ENCODE measurements around the gene EDARADD.

EDARADD gene

GRCh38 chr1:236494586-236495466, 100.7 kb downstream of the EDARADD start:
- no peaks in the 10 kb centered on the region for H3K4me1 ChIP-seq (ENCODE audit: control insufficient read depth in 1 of 2, insufficient read depth in 2 of 2, low read length in 2 of 2)
- DNase-seq = no peak
- no CpG with 5 or more reads among the region's 10 CpGs for WGBS (ENCODE audit: extremely low coverage, insufficient coverage, insufficient read length)

GRCh38 chr1:236495467-236496112, 101.5 kb downstream of the EDARADD start:
- H3K79me2 ChIP-seq (ENCODE audit: control insufficient read depth, insufficient read depth, low read length, poor library complexity) = no peaks in the 10 kb centered on the region
- DNase-seq = no peak
- H3K9me3 ChIP-seq (ENCODE audit: insufficient read depth, low read depth, low read length) = peaks cover 2% of the 10 kb centered on the region
- no peak overlapping the region for H4K91ac ChIP-seq (ENCODE audit: low read depth, low read length)
- H3K9ac ChIP-seq (ENCODE audit: low read length) = no peak overlapping the region
- H2AFZ ChIP-seq (ENCODE audit: insufficient read depth, low read length, poor library complexity) = no peak overlapping the region
- no peak overlapping the region for H2BK120ac ChIP-seq (ENCODE audit: insufficient read depth, low read length, poor library complexity)
- no peak overlapping the region for H3K4me3 ChIP-seq (ENCODE audit: low read depth, low read length)
- no peak overlapping the region for H2AK5ac ChIP-seq (ENCODE audit: low read length)
- H3K14ac ChIP-seq (ENCODE audit: low read length) = no peak overlapping the region
- H3K4me2 ChIP-seq (ENCODE audit: low read length) = no peak overlapping the region
- WGBS (ENCODE audit: extremely low coverage, insufficient coverage, insufficient read length) = no CpG with 5 or more reads among the region's 11 CpGs
- H3K36me3 ChIP-seq (ENCODE audit: control insufficient read depth in 1 of 2, insufficient read depth in 2 of 2, low read length in 2 of 2) = no peaks in the 10 kb centered on the region
- H2BK5ac ChIP-seq (ENCODE audit: low read depth, low read length, poor library complexity) = no peak overlapping the region
- no peaks in the 10 kb centered on the region for H3K79me1 ChIP-seq (ENCODE audit: low read length)
- H3K27ac ChIP-seq (ENCODE audit: low read depth, low read length) = no peak overlapping the region
- no peak overlapping the region for H4K8ac ChIP-seq (ENCODE audit: low read depth, low read length)
- no peaks in the 10 kb centered on the region for H3K4me1 ChIP-seq (ENCODE audit: control insufficient read depth in 1 of 2, insufficient read depth in 2 of 2, low read length in 2 of 2)
- H2BK12ac ChIP-seq (ENCODE audit: low read length) = no peak overlapping the region
- no peak overlapping the region for H4K12ac ChIP-seq (ENCODE audit: low read depth, low read length)
- H3K18ac ChIP-seq (ENCODE audit: low read length) = no peak overlapping the region
- H3K23ac ChIP-seq (ENCODE audit: low read length) = no peak overlapping the region
- no peaks in the 10 kb centered on the region for H3K27me3 ChIP-seq (ENCODE audit: insufficient read depth, low read length)
- H3K4ac ChIP-seq (ENCODE audit: low read depth, low read length) = no peak overlapping the region

More at GRCh38 chr1:236494586-236495466, 100.7 kb downstream of the EDARADD start:
- Histone ChIP-seq H4K91ac (ENCODE audit: low read depth, low read length) (no peak overlapping the region), H3K27ac (ENCODE audit: low read depth, low read length) (no peak overlapping the region), H2AK5ac (ENCODE audit: low read length) (no peak overlapping the region), H3K9ac (ENCODE audit: low read length) (no peak overlapping the region), H3K4me2 (ENCODE audit: low read length) (no peak overlapping the region), H3K4me3 (ENCODE audit: low read depth, low read length) (no peak overlapping the region), H3K23ac (ENCODE audit: low read length) (no peak overlapping the region), H2AFZ (ENCODE audit: insufficient read depth, low read length, poor library complexity) (no peak overlapping the region), H4K8ac (ENCODE audit: low read depth, low read length) (no peak overlapping the region), H3K36me3 (ENCODE audit: control insufficient read depth in 1 of 2, insufficient read depth in 2 of 2, low read length in 2 of 2) (no peaks in the 10 kb centered on the region), H3K79me2 (ENCODE audit: control insufficient read depth, insufficient read depth, low read length, poor library complexity) (no peaks in the 10 kb centered on the region), H3K18ac (ENCODE audit: low read length) (no peak overlapping the region), H3K27me3 (ENCODE audit: insufficient read depth, low read length) (no peaks in the 10 kb centered on the region), H2BK12ac (ENCODE audit: low read length) (no peak overlapping the region), H3K4ac (ENCODE audit: low read depth, low read length) (no peak overlapping the region), H3K79me1 (ENCODE audit: low read length) (no peaks in the 10 kb centered on the region), H3K9me3 (ENCODE audit: insufficient read depth, low read depth, low read length) (peaks cover 2% of the 10 kb centered on the region), H4K12ac (ENCODE audit: low read depth, low read length) (no peak overlapping the region), H2BK5ac (ENCODE audit: low read depth, low read length, poor library complexity) (no peak overlapping the region), H3K14ac (ENCODE audit: low read length) (no peak overlapping the region), H2BK120ac (ENCODE audit: insufficient read depth, low read length, poor library complexity) (no peak overlapping the region)

GRCh38 chr1:236497908-236498307, 103.8 kb downstream of the EDARADD start:
- no peak overlapping the region for H2BK12ac ChIP-seq (ENCODE audit: low read length)
- no peak overlapping the region for H3K4ac ChIP-seq (ENCODE audit: low read depth, low read length)
- H4K91ac ChIP-seq (ENCODE audit: low read depth, low read length) = no peak overlapping the region
- no peaks in the 10 kb centered on the region for H3K4me1 ChIP-seq (ENCODE audit: control insufficient read depth in 1 of 2, insufficient read depth in 2 of 2, low read length in 2 of 2)
- no peak overlapping the region for H2BK5ac ChIP-seq (ENCODE audit: low read depth, low read length, poor library complexity)
- H3K27ac ChIP-seq (ENCODE audit: low read depth, low read length) = no peak overlapping the region
- no peak overlapping the region for H3K18ac ChIP-seq (ENCODE audit: low read length)
- no peak overlapping the region for H4K12ac ChIP-seq (ENCODE audit: low read depth, low read length)
- H3K14ac ChIP-seq (ENCODE audit: low read length) = no peak overlapping the region
- H3K36me3 ChIP-seq (ENCODE audit: control insufficient read depth in 1 of 2, insufficient read depth in 2 of 2, low read length in 2 of 2) = no peaks in the 10 kb centered on the region
- H3K79me2 ChIP-seq (ENCODE audit: control insufficient read depth, insufficient read depth, low read length, poor library complexity) = no peaks in the 10 kb centered on the region
- H3K4me2 ChIP-seq (ENCODE audit: low read length) = no peak overlapping the region
- no peak overlapping the region for H3K4me3 ChIP-seq (ENCODE audit: low read depth, low read length)
- no peak overlapping the region for H2AK5ac ChIP-seq (ENCODE audit: low read length)
- H4K8ac ChIP-seq (ENCODE audit: low read depth, low read length) = no peak overlapping the region
- H2AFZ ChIP-seq (ENCODE audit: insufficient read depth, low read length, poor library complexity) = no peak overlapping the region
- H3K27me3 ChIP-seq (ENCODE audit: insufficient read depth, low read length) = no peaks in the 10 kb centered on the region
- H3K9ac ChIP-seq (ENCODE audit: low read length) = no peak overlapping the region
- no peak overlapping the region for H3K23ac ChIP-seq (ENCODE audit: low read length)
- WGBS (ENCODE audit: extremely low coverage, insufficient coverage, insufficient read length) = no CpG with 5 or more reads among the region's 6 CpGs
- H3K9me3 ChIP-seq (ENCODE audit: insufficient read depth, low read depth, low read length) = peaks cover 2% of the 10 kb centered on the region
- no peak for DNase-seq
- no peak overlapping the region for H2BK120ac ChIP-seq (ENCODE audit: insufficient read depth, low read length, poor library complexity)
- no peaks in the 10 kb centered on the region for H3K79me1 ChIP-seq (ENCODE audit: low read length)

GRCh38 chr1:236501093-236501492, 107.0 kb downstream of the EDARADD start:
- Histone ChIP-seq H3K9ac (ENCODE audit: low read length) (no peak overlapping the region), H3K79me1 (ENCODE audit: low read length) (peaks cover 8% of the 10 kb centered on the region), H4K91ac (ENCODE audit: low read depth, low read length) (no peak overlapping the region), H3K27me3 (ENCODE audit: insufficient read depth, low read length) (no peaks in the 10 kb centered on the region), H3K14ac (ENCODE audit: low read length) (no peak overlapping the region), H3K4me1 (ENCODE audit: control insufficient read depth in 1 of 2, insufficient read depth in 2 of 2, low read length in 2 of 2) (peaks cover 5% of the 10 kb centered on the region in 2 experiments), H4K12ac (ENCODE audit: low read depth, low read length) (no peak overlapping the region), H3K23ac (ENCODE audit: low read length) (no peak overlapping the region), H2AFZ (ENCODE audit: insufficient read depth, low read length, poor library complexity) (no peak overlapping the region), H3K79me2 (ENCODE audit: control insufficient read depth, insufficient read depth, low read length, poor library complexity) (peaks cover 4% of the 10 kb centered on the region), H2BK120ac (ENCODE audit: insufficient read depth, low read length, poor library complexity) (no peak overlapping the region), H2AK5ac (ENCODE audit: low read length) (no peak overlapping the region), H2BK12ac (ENCODE audit: low read length) (no peak overlapping the region), H2BK5ac (ENCODE audit: low read depth, low read length, poor library complexity) (no peak overlapping the region), H4K8ac (ENCODE audit: low read depth, low read length) (no peak overlapping the region), H3K4me3 (ENCODE audit: low read depth, low read length) (no peak overlapping the region), H3K4me2 (ENCODE audit: low read length) (no peak overlapping the region), H3K4ac (ENCODE audit: low read depth, low read length) (no peak overlapping the region), H3K9me3 (ENCODE audit: insufficient read depth, low read depth, low read length) (no peaks in the 10 kb centered on the region), H3K27ac (ENCODE audit: low read depth, low read length) (no peak overlapping the region), H3K36me3 (ENCODE audit: control insufficient read depth in 1 of 2, insufficient read depth in 2 of 2, low read length in 2 of 2) (no peaks in the 10 kb centered on the region), H3K18ac (ENCODE audit: low read length) (no peak overlapping the region)
- no CpG with 5 or more reads among the region's 6 CpGs for whole genome bisulfite sequencing (ENCODE audit: extremely low coverage, insufficient coverage, insufficient read length)
- DNase-seq = no peak
